ENCODE data around the gene ZNF846.

GRCh38 chr19:9721861-9722260 is 46.7 kb downstream of the ZNF846 start:
- TF ChIP-seq CTCF (IDR thresholded peaks at IDR 0.05; ENCODE audit: low read length) = no peak
- TF ChIP-seq EZH2phosphoT487 (IDR thresholded peaks at IDR 0.05; ENCODE audit: low read length) = no peak
- TF ChIP-seq EZH2 (optimal IDR thresholded peaks at IDR 0.05; ENCODE audit: low read depth, low read length) = no peak

Measured in MM.1S (cell line).